HEK293 (cell line): Measurements from ENCODE around the gene RSL1D1.

Experiments used
- EGR2 ChIP-seq: fragments of 450-650 bp; formaldehyde crosslinking; IDR thresholded peaks from 2 replicates; pipeline ENCODE4 v1.5.1; 2016; ENCODE audit warnings: low read depth, missing biosample characterization, missing genetic modification characterization
- ELK4 ChIP-seq: IDR thresholded peaks from 2 replicates; pipeline ENCODE4 v1.6.1; 2011; ENCODE audit warnings: mild to moderate bottlenecking, low read depth, low read length, borderline replicate concordance
- GFI1B ChIP-seq: fragments of 450-650 bp; formaldehyde crosslinking; IDR thresholded peaks from 2 replicates; pipeline ENCODE4 v1.5.1; 2016; ENCODE audit warnings: missing biosample characterization, missing genetic modification characterization
- HIC1 ChIP-seq: fragments of 450-650 bp; formaldehyde crosslinking; IDR thresholded peaks from 2 replicates; pipeline ENCODE4 v1.5.1; 2016; ENCODE audit warnings: missing biosample characterization, missing genetic modification characterization
- MEIS1 ChIP-seq: sonication (generic); formaldehyde crosslinking; IDR thresholded peaks from 2 replicates; pipeline ENCODE4 v1.8.1; 2022; ENCODE audit warnings: missing genetic modification reagents, mild to moderate bottlenecking, borderline replicate concordance
- SCRT2 ChIP-seq: fragments of 450-650 bp; formaldehyde crosslinking; IDR thresholded peaks from 2 replicates; pipeline ENCODE4 v1.5.1; 2016; ENCODE audit warnings: missing biosample characterization, missing genetic modification characterization
- SP2 ChIP-seq: fragments of 450-650 bp; formaldehyde crosslinking; IDR thresholded peaks from 2 replicates; pipeline ENCODE4 v1.5.1; 2016; ENCODE audit warnings: missing biosample characterization, missing genetic modification characterization
- ZBTB26 ChIP-seq: fragments of 450-650 bp; formaldehyde crosslinking; optimal IDR thresholded peaks from 2 replicates; pipeline ENCODE3; 2016; ENCODE audit warnings: missing biosample characterization, mild to moderate bottlenecking, missing genetic modification characterization
- ZBTB8A ChIP-seq: fragments of 450-650 bp; formaldehyde crosslinking; IDR thresholded peaks from 2 replicates; pipeline ENCODE4 v1.5.1; 2016; ENCODE audit warnings: missing biosample characterization, missing genetic modification characterization
- ZFHX2 ChIP-seq: fragments of 450-650 bp; formaldehyde crosslinking; conservative IDR thresholded peaks from 2 replicates; pipeline ENCODE4 v1.5.1; 2016; ENCODE audit warnings: missing biosample characterization, missing genetic modification characterization
- ZNF148 ChIP-seq: fragments of 450-650 bp; formaldehyde crosslinking; IDR thresholded peaks from 2 replicates; pipeline ENCODE4 v1.5.0; 2017; ENCODE audit warnings: missing biosample characterization, missing genetic modification characterization, borderline replicate concordance
- ZNF324 ChIP-seq: fragments of 450-650 bp; formaldehyde crosslinking; IDR thresholded peaks from 2 replicates; pipeline ENCODE4 v1.5.1; 2016; ENCODE audit warnings: missing biosample characterization, missing genetic modification characterization
- ZNF335 ChIP-seq: fragments of 450-650 bp; formaldehyde crosslinking; conservative IDR thresholded peaks from 2 replicates; pipeline ENCODE4 v1.5.1; 2016; ENCODE audit warnings: missing biosample characterization, missing genetic modification characterization
- ZNF350 ChIP-seq: fragments of 450-650 bp; formaldehyde crosslinking; IDR thresholded peaks from 2 replicates; pipeline ENCODE4 v1.5.0; 2017; ENCODE audit warnings: missing biosample characterization, mild to moderate bottlenecking, missing genetic modification characterization
- ZNF423 ChIP-seq: fragments of 450-650 bp; formaldehyde crosslinking; IDR thresholded peaks from 2 replicates; pipeline ENCODE4 v1.5.1; 2016; ENCODE audit warnings: missing biosample characterization, missing genetic modification characterization
- ZNF585B ChIP-seq: fragments of 450-650 bp; formaldehyde crosslinking; IDR thresholded peaks from 2 replicates; pipeline ENCODE4 v1.5.1; 2016; ENCODE audit warnings: missing biosample characterization, missing genetic modification characterization
- ZNF610 ChIP-seq: fragments of 450-650 bp; formaldehyde crosslinking; IDR thresholded peaks from 2 replicates; pipeline ENCODE4 v1.5.1; 2016; ENCODE audit warnings: missing biosample characterization, missing genetic modification characterization, borderline replicate concordance
- ZNF660 ChIP-seq: fragments of 450-650 bp; IDR thresholded peaks from 2 replicates; pipeline ENCODE4 v1.5.1; 2018; ENCODE audit warnings: missing biosample characterization, mild to moderate bottlenecking, missing genetic modification characterization
- ZNF692 ChIP-seq: fragments of 450-650 bp; formaldehyde crosslinking; IDR thresholded peaks from 2 replicates; pipeline ENCODE4 v1.5.1; 2016; ENCODE audit warnings: missing biosample characterization, missing genetic modification characterization
- ZNF777 ChIP-seq: fragments of 450-650 bp; formaldehyde crosslinking; IDR thresholded peaks from 2 replicates; pipeline ENCODE4 v1.5.1; 2017; ENCODE audit warnings: missing biosample characterization, missing genetic modification characterization, borderline replicate concordance
- ZSCAN23 ChIP-seq: fragments of 450-650 bp; formaldehyde crosslinking; IDR thresholded peaks from 2 replicates; pipeline ENCODE4 v1.5.1; 2016; ENCODE audit warnings: missing biosample characterization, missing genetic modification characterization
- ZSCAN4 ChIP-seq: fragments of 450-650 bp; formaldehyde crosslinking; IDR thresholded peaks from 2 replicates; pipeline ENCODE4 v1.5.1; 2017; ENCODE audit warnings: missing biosample characterization, missing genetic modification characterization

RSL1D1 gene

GRCh38 chr16:11851294-11852091, at the start of gene RSL1D1 (continued):
- TF ChIP-seq ZNF148 (tag by site-specific recombination), result no peak
- TF ChIP-seq ZSCAN23, result no peak
- TF ChIP-seq EGR2 (tag by site-specific recombination), result peak; percentile 14; the same call in 1 of the 2 replicates
- no peak for TF ChIP-seq ZNF585B (tag by site-specific recombination)
- 0 out of 2 replicates have a peak, but pooled peaks have one; percentile 5 for TF ChIP-seq ZFHX2
- no peak for TF ChIP-seq SCRT2 (tag by site-specific recombination)
- TF ChIP-seq ZSCAN4, result peak; percentile 44; the same call in 1 of the 2 replicates
- TF ChIP-seq ZNF423 (tag by site-specific recombination), result no peak
- TF ChIP-seq ZBTB26 (tag by site-specific recombination), result peak; percentile 53
- TF ChIP-seq HIC1, result peak; percentile 59; the same call in 1 of the 2 replicates
- TF ChIP-seq ZBTB8A (tag by site-specific recombination), result no peak
- TF ChIP-seq MEIS1 (CRISPR knock-in tag), result 0 out of 2 replicates have a peak, but pooled peaks have one; percentile 53
- TF ChIP-seq ZNF335, result peak; percentile 74
- peak; percentile 62 for TF ChIP-seq ZNF692 (tag by site-specific recombination)
- TF ChIP-seq SP2, result peak; percentile 95
- TF ChIP-seq ZNF777 (tag by site-specific recombination), result peak; percentile 74; the same call in 1 of the 2 replicates
- TF ChIP-seq ELK4, result no peak
- no peak for TF ChIP-seq ZNF350 (tag by site-specific recombination)
- TF ChIP-seq ZNF610 (tag by site-specific recombination), result no peak
- TF ChIP-seq GFI1B (tag by site-specific recombination), result 0 out of 2 replicates have a peak, but pooled peaks have one; percentile 47
- 0 out of 2 replicates have a peak, but pooled peaks have one; percentile 25 for TF ChIP-seq ZNF660 (tag by site-specific recombination)
- no peak for TF ChIP-seq ZNF324 (tag by site-specific recombination)
